CD4-positive, alpha-beta memory T cell (primary cell): Measurements from ENCODE around the gene C2orf15. TPM values are rescaled to one million over a fixed set of nuclear protein-coding genes. Genes with fewer than 3 reads are reported as not detected.
"Not testable (repeated sequence)": the region's sequence is repeated elsewhere in the genome, so short reads cannot be mapped to it uniquely, and the experiment has no call there.

Source experiments
- CTCF ChIA-PET: fragments of 350-600 bp; sonication (Branson Sonifier 250); formaldehyde crosslinking; loops from one replicate; lab custom pipeline; 2021; ENCODE audit warnings: inconsistent platforms; ENCODE audit not compliant: partially characterized antibody; lab: Charles Lee
- POLR2A ChIA-PET: fragments of 350-600 bp; sonication (Branson Sonifier 250); formaldehyde crosslinking; loops from one replicate; lab custom pipeline; 2021; ENCODE audit not compliant: partially characterized antibody; lab: Charles Lee
- DNase-seq, 5 donors: peaks; one replicate each; pipeline versions ENCODE4 v3.0.0 to v3.0.0-alpha.2; 2020 to 2022; ENCODE audit warnings: mixed read lengths in 1 of 5
- H3K27ac ChIP-seq: one replicate; pipeline ENCODE4 v1.7.0; 2013; ENCODE audit warnings: low read depth, low read length
- H3K27me3 ChIP-seq: 2 replicates; pipeline ENCODE4 v1.7.0; 2013; ENCODE audit warnings: mild to moderate bottlenecking, low read length, moderate library complexity; ENCODE audit not compliant: insufficient read depth
- H3K36me3 ChIP-seq: 2 replicates; pipeline ENCODE4 v1.7.0; 2013; ENCODE audit warnings: mild to moderate bottlenecking, low read length, moderate library complexity; ENCODE audit not compliant: insufficient read depth
- H3K4me1 ChIP-seq: 2 replicates; pipeline ENCODE4 v1.7.0; 2013; ENCODE audit warnings: mild to moderate bottlenecking, low read length, moderate library complexity; ENCODE audit not compliant: insufficient read depth
- H3K4me3 ChIP-seq, 2 donors: one replicate each; pipeline ENCODE4 v1.7.0; 2013; ENCODE audit warnings: low read length in 2 of 2, mild to moderate bottlenecking in 1 of 2
- H3K9me3 ChIP-seq, 2 donors: one replicate each; pipeline ENCODE4 v1.7.0; 2013; ENCODE audit warnings: low read length in 2 of 2, control low read depth in 1 of 2; ENCODE audit not compliant: control insufficient read depth in 1 of 2
- H3K27ac Mint-ChIP-seq, 7 donors: one replicate each; pipeline ENCODE4 v1.8.0; 2020 to 2021; ENCODE audit warnings: mixed read lengths in 7 of 7, mild to moderate bottlenecking in 6 of 7, inconsistent platforms in 3 of 7, moderate library complexity in 3 of 7
- H3K27me3 Mint-ChIP-seq, 2 donors: one replicate each; pipeline ENCODE4 v1.8.0; 2020 to 2021; ENCODE audit warnings: mixed read lengths in 2 of 2
- H3K36me3 Mint-ChIP-seq, 2 donors: one replicate each; pipeline ENCODE4 v1.8.0; 2020 to 2021; ENCODE audit warnings: mixed read lengths in 2 of 2, inconsistent platforms in 1 of 2, mild to moderate bottlenecking in 1 of 2
- H3K4me1 Mint-ChIP-seq, 4 donors: one replicate each; pipeline ENCODE4 v1.8.0; 2020 to 2021; ENCODE audit warnings: mixed read lengths in 4 of 4, mild to moderate bottlenecking in 1 of 4
- H3K4me3 Mint-ChIP-seq, 8 donors: one replicate each; pipeline ENCODE4 v1.8.0; 2020 to 2021; ENCODE audit warnings: mixed read lengths in 8 of 8, mild to moderate bottlenecking in 7 of 8, moderate library complexity in 6 of 8, inconsistent platforms in 3 of 8
- H3K9me3 Mint-ChIP-seq, 8 donors: one replicate each; pipeline ENCODE4 v1.8.0; 2020 to 2021; ENCODE audit warnings: mixed read lengths in 8 of 8, mild to moderate bottlenecking in 5 of 8, inconsistent platforms in 3 of 8, moderate library complexity in 1 of 8
- intact Hi-C: fragments of 100-400 bp; cut with micrococcal nuclease; formaldehyde crosslinking; loops from one replicate; pipeline ENCODE4 v1.15.1; 2023
- polyA plus RNA-seq, 2 donors: library from polyadenylated mRNA; unstranded; fragments of 300-500 nt; fragmentation: Illumina TruSeq; gene quantifications; one replicate each; pipeline ENCODE4 v1.2.3, GENCODE V29; 2021
- total RNA-seq, 2 experiments: library from RNA; stranded (reverse); gene quantifications; one replicate each; pipeline ENCODE4 v1.2.3, GENCODE V29; 2021

Gene C2orf15
- total and polyA plus RNA-seq, 4 experiments from 2014 or later = 2.3 to 4.9 (median 4.0) TPM

DNA sequence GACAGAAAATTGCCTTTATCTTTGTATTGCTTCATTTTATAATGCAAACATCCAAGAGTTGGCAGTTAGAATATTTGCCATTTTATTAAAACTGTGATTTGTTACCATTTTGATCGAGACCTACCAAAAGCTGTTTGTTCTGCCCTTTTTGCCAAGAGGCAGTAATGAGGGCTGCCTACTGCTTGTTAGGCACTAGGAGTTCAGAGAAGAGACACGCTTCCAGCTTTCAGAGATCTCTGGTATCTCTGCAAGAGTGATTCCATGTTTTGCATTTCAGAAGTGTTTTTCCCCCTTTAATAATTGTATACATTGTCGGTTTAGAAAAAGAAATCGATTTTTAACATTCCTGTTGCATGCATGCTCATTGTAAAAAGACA lies 40.1 kb downstream of the C2orf15 start:
- DNase-seq = no peak
- peaks cover 41 to 74% (median 59%) of the 10 kb centered on the region in 4 donors for H3K4me1 Mint-ChIP-seq

GRCh38 chr2:99183025-99183424 lies 41.5 kb downstream of the C2orf15 start:
- Histone ChIP-seq H3K27me3 (no peaks in the 10 kb centered on the region), H3K9me3 (no peaks in the 10 kb centered on the region), H3K4me1 (peaks cover 45% of the 10 kb centered on the region), H3K36me3 (peaks cover 3% of the 10 kb centered on the region), H3K27ac (no peak overlapping the region), H3K4me3 (no peak overlapping the region)
- CTCF ChIA-PET = interaction anchor here (3.6 kb wide), 1 partner anchor 154 kb away, joined by 22 read pairs; the partner anchor contains the start of genes EIF5B and TXNDC9
- Mint-ChIP-seq H3K4me3 (peak overlapping the region in 7 of 8 donors; percentile 3 to 77 (median 51)), H3K27ac (peak overlapping the region in 6 of 7 donors; percentile 1 to 85 (median 58)), H3K27me3 (no peaks in the 10 kb centered on the region), H3K4me1 (peaks cover 34 to 66% (median 52%) of the 10 kb centered on the region in 4 donors), H3K36me3 (peaks cover 3 to 24% of the 10 kb centered on the region in 2 donors), H3K9me3 (no peaks in the 10 kb centered on the region)
- intact Hi-C loops = loop anchor here (5.0 kb wide), 1 partner anchor 96 kb away; no protein-coding TSS in a partner anchor
- POLR2A ChIA-PET = no interaction called here
- DNase-seq = no peak

More for the DNA sequence above, 40.1 kb downstream of the C2orf15 start:
- ChIA-PET POLR2A (interaction anchor here (2.5 to 3.1 kb wide), 3 partner anchors 13 to 40 kb away, joined by 16 to 40 read pairs (median 34); partner anchors contain the start of genes C2orf15, LIPT1 and TSGA10), CTCF (interaction anchor here (1.3 to 3.6 kb wide), 2 partner anchors 100 to 155 kb away, joined by 3 to 22 read pairs; partner anchors contain the start of genes EIF5B and TXNDC9)
- Histone ChIP-seq H3K27me3 (no peaks in the 10 kb centered on the region), H3K4me3 (peak overlapping the region; percentile 70 to 71), H3K27ac (peak overlapping the region; percentile 91), H3K36me3 (peaks cover 7% of the 10 kb centered on the region), H3K4me1 (peaks cover 57% of the 10 kb centered on the region), H3K9me3 (no peaks in the 10 kb centered on the region)
- H3K27ac Mint-ChIP-seq = peak overlapping the region; percentile 93 to 100 (median 99)
- H3K36me3 Mint-ChIP-seq = peaks cover 0 to 19% of the 10 kb centered on the region in 2 donors
- peak overlapping the region; percentile 98 to 100 (median 99) for H3K4me3 Mint-ChIP-seq
- no peaks in the 10 kb centered on the region for H3K9me3 Mint-ChIP-seq
- no peaks in the 10 kb centered on the region for H3K27me3 Mint-ChIP-seq
- intact Hi-C loops = loop anchor here (1.0 to 5.0 kb wide), 5 partner anchors 26 to 309 kb away; partner anchors contain the start of genes C2orf15, REV1 and TXNDC9

DNA sequence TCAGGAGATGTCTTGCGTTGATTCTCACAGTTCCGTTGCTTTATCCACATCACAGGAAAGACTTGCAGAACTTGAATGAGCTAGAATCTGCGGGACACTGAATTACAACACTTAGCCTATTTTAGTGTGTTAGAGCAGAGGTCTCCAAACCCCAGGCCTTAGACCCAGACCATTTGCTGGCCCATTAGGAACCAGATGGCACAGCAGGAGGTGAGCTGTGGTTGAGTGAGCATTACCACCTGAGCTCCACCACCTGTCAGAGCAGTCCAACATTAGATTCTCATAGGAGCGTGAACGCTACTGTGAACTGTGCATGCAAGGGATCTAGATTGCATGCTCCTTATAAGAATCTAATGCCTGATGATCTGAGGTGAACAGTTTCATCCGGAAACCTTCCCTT lies 43.3 kb downstream of the C2orf15 start:
- ChIA-PET CTCF (interaction anchor here (0.8 kb wide), 1 partner anchor 152 kb away, joined by 3 read pairs; the partner anchor contains the start of gene EIF5B), POLR2A (interaction anchor here (1.0 to 1.3 kb wide), 3 partner anchors 28 to 305 kb away, joined by 3 to 4 read pairs (median 4); partner anchors contain the start of genes LIPT1, REV1 and TSGA10)
- no peaks in the 10 kb centered on the region for H3K36me3 ChIP-seq
- H3K27ac ChIP-seq = no peak overlapping the region
- H3K9me3 ChIP-seq = no peaks in the 10 kb centered on the region
- Mint-ChIP-seq H3K4me1 (peaks cover 26 to 53% (median 41%) of the 10 kb centered on the region in 4 donors), H3K36me3 (peaks cover 9 to 35% of the 10 kb centered on the region in 2 donors), H3K9me3 (no peaks in the 10 kb centered on the region), H3K4me3 (no peak overlapping the region), H3K27me3 (no peaks in the 10 kb centered on the region), H3K27ac (no peak overlapping the region)
- intact Hi-C loops = loop anchor here (5.0 kb wide), 1 partner anchor 98 kb away; no protein-coding TSS in a partner anchor
- H3K27me3 ChIP-seq = no peaks in the 10 kb centered on the region
- H3K4me1 ChIP-seq = peaks cover 27% of the 10 kb centered on the region
- DNase-seq = no peak
- no peak overlapping the region for H3K4me3 ChIP-seq

DNA sequence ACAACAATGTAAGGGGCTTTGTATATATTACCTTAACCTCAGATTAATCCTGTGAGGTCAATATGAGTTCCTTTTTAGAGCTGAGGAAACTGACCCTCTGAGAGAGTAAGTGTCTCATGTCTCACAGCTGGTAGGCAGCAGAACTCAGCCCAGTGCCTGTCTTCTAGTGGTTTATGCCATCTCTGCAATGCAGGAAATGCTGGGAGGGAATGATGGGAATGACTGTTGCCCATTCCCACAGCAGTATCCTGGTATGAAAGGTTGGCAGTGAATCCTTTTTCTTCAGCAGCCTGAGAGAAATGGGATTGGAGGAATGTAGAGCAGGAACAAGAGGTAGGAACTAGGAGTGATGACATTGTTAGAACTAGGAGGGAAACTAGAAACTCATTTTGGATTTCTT lies 45.5 kb downstream of the C2orf15 start:
- peak overlapping the region in 3 of 7 donors; percentile 0 to 19 (median 4) for H3K27ac Mint-ChIP-seq
- CTCF ChIA-PET = no interaction called here
- intact Hi-C loops = no loop called here

GRCh38 chr2:99188357-99188756 lies 46.9 kb downstream of the C2orf15 start:
- Histone ChIP-seq H3K4me3 (no peak overlapping the region), H3K27ac (no peak overlapping the region), H3K4me1 (no peaks in the 10 kb centered on the region), H3K27me3 (no peaks in the 10 kb centered on the region), H3K36me3 (peaks cover 5% of the 10 kb centered on the region), H3K9me3 (no peaks in the 10 kb centered on the region)
- DNase-seq = no peak
- intact Hi-C loops = no loop called here
- Mint-ChIP-seq H3K4me1 (peaks cover 17 to 33% (median 25%) of the 10 kb centered on the region in 4 donors), H3K36me3 (peaks cover 34 to 55% of the 10 kb centered on the region in 2 donors), H3K27ac (peak overlapping the region in 4 of 7 donors; percentile 2 to 48 (median 21)), H3K27me3 (no peaks in the 10 kb centered on the region), H3K9me3 (no peaks in the 10 kb centered on the region), H3K4me3 (no peak overlapping the region)
- CTCF ChIA-PET = no interaction called here
- POLR2A ChIA-PET = no interaction called here

More for the DNA sequence above, 45.5 kb downstream of the C2orf15 start:
- Histone ChIP-seq H3K27ac (no peak overlapping the region), H3K4me1 (peaks cover 13% of the 10 kb centered on the region), H3K36me3 (peaks cover 2% of the 10 kb centered on the region), H3K4me3 (no peak overlapping the region), H3K27me3 (no peaks in the 10 kb centered on the region), H3K9me3 (no peaks in the 10 kb centered on the region)
- no peak for DNase-seq
- H3K36me3 Mint-ChIP-seq = peaks cover 24 to 44% of the 10 kb centered on the region in 2 donors
- H3K4me1 Mint-ChIP-seq = peaks cover 19 to 41% (median 29%) of the 10 kb centered on the region in 4 donors
- POLR2A ChIA-PET = no interaction called here
- H3K27me3 Mint-ChIP-seq = no peaks in the 10 kb centered on the region
- H3K4me3 Mint-ChIP-seq = no peak overlapping the region
- no peaks in the 10 kb centered on the region for H3K9me3 Mint-ChIP-seq

- H3K27me3 Mint-ChIP-seq = no peaks in the 10 kb centered on the region
- no peak for DNase-seq
- Histone ChIP-seq H3K9me3 (no peaks in the 10 kb centered on the region), H3K27ac (no peak overlapping the region), H3K27me3 (no peaks in the 10 kb centered on the region), H3K4me1 (no peaks in the 10 kb centered on the region), H3K4me3 (no peak overlapping the region), H3K36me3 (peaks cover 9% of the 10 kb centered on the region)
- intact Hi-C loops = no loop called here
- H3K9me3 Mint-ChIP-seq = no peaks in the 10 kb centered on the region
- peaks cover 41 to 64% of the 10 kb centered on the region in 2 donors for H3K36me3 Mint-ChIP-seq
- H3K27ac Mint-ChIP-seq = peak overlapping the region in 2 of 7 donors; percentile 14 to 24
- peaks cover 6 to 20% (median 9%) of the 10 kb centered on the region in 4 donors for H3K4me1 Mint-ChIP-seq
- no peak overlapping the region for H3K4me3 Mint-ChIP-seq
- ChIA-PET CTCF (no interaction called here), POLR2A (interaction anchor here (1.3 kb wide), 1 partner anchor 49 kb away, joined by 3 read pairs; the partner anchor contains the start of gene C2orf15)
Measured at GRCh38 chr2:99190548-99190947, 49.0 kb downstream of the C2orf15 start.

DNA sequence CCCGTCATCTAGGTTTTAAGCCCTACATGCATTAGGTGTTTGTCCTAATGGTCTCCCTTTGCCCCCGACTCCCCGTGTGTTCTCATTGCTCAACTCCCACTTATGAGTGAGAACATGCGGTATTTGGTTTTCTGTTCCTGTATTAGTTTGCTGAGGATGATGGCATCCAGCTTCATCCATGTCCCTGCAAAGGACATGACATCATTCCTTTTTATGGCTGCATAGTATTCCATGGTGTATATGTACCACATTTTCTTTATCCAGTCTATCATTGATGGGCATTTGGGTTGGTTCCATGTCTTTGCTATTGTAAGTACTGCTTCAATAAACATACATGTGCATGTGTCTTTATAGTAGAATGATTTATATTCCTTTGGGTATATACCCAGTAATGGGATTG lies 50.9 kb downstream of the C2orf15 start:
- DNase-seq, H3K4me3 Mint-ChIP-seq, H3K4me3 ChIP-seq, CTCF ChIA-PET, H3K27me3 ChIP-seq, intact Hi-C loops, H3K27me3 Mint-ChIP-seq, H3K4me1 ChIP-seq, H3K9me3 ChIP-seq, H3K27ac ChIP-seq, POLR2A ChIA-PET, H3K9me3 Mint-ChIP-seq: not testable (repeated sequence)
- H3K4me1 Mint-ChIP-seq = peaks cover 4 to 17% (median 8%) of the 10 kb centered on the region in 4 donors
- H3K27ac Mint-ChIP-seq = peak overlapping the region in 1 of 7 donors; percentile 22
- peaks cover 46 to 74% of the 10 kb centered on the region in 2 donors for H3K36me3 Mint-ChIP-seq
- H3K36me3 ChIP-seq = peaks cover 25% of the 10 kb centered on the region
